DND-41 (cell line): ENCODE results near the gene SEPTIN11.

Source experiments
- CTCF ChIP-seq: IDR thresholded peaks from 2 replicates; pipeline ENCODE4 v1.5.1; 2012; ENCODE audit warnings: borderline replicate concordance, low read length, moderate library complexity, mild to moderate bottlenecking; ENCODE audit not compliant: poor library complexity, severe bottlenecking; ENCODE audit errors: extremely low read depth
- EZH2 ChIP-seq: IDR thresholded peaks from 3 replicates; pipeline ENCODE4 v1.6.1; 2012; ENCODE audit warnings: borderline replicate concordance, low read depth, mild to moderate bottlenecking, moderate library complexity, low read length, inconsistent platforms; ENCODE audit not compliant: severe bottlenecking

- no peak for TF ChIP-seq CTCF
- no peak for TF ChIP-seq EZH2
Measured at GRCh38 chr4:76948443-76949275, 893 bp upstream of the SEPTIN11 start.
